HepG2 (cell line): ENCODE data around the gene PLIN3. TPM values are rescaled to one million over a fixed set of nuclear protein-coding genes. Genes with fewer than 3 reads are reported as not detected.

ENCODE experiments used
- DPF2 ChIP-seq: sonication (generic); formaldehyde crosslinking; IDR thresholded peaks from 2 replicates; pipeline ENCODE4 v1.4.0; 2020; ENCODE audit warnings: mild to moderate bottlenecking, low read depth, missing genetic modification reagents, borderline replicate concordance
- DRAP1 ChIP-seq: IDR thresholded peaks from 2 replicates; pipeline ENCODE4 v1.6.1; 2016; ENCODE audit warnings: missing genetic modification reagents, missing compliant biosample characterization
- GFI1 ChIP-seq: sonication (generic); formaldehyde crosslinking; IDR thresholded peaks from 2 replicates; pipeline ENCODE4 v1.5.0; 2020; ENCODE audit warnings: missing genetic modification reagents, mild to moderate bottlenecking, borderline replicate concordance
- GTF3A ChIP-seq: sonication (generic); formaldehyde crosslinking; conservative IDR thresholded peaks from 2 replicates; pipeline ENCODE4 v1.4.0; 2020; ENCODE audit warnings: mild to moderate bottlenecking, missing genetic modification reagents
- HES4 ChIP-seq: sonication (generic); formaldehyde crosslinking; IDR thresholded peaks from 2 replicates; pipeline ENCODE4 v1.9.0; 2021; ENCODE audit warnings: mild to moderate bottlenecking, missing genetic modification reagents, borderline replicate concordance
- HOXA3 ChIP-seq: sonication (generic); formaldehyde crosslinking; IDR thresholded peaks from 2 replicates; pipeline ENCODE4 v1.5.0; 2020; ENCODE audit warnings: missing genetic modification reagents
- KDM3A ChIP-seq: IDR thresholded peaks from 2 replicates; pipeline ENCODE4 v1.6.1; 2018; ENCODE audit warnings: low read depth, missing compliant biosample characterization
- MAFG ChIP-seq: sonication (generic); formaldehyde crosslinking; IDR thresholded peaks from 2 replicates; pipeline ENCODE4 v1.5.1; 2020; ENCODE audit warnings: mild to moderate bottlenecking, missing genetic modification reagents
- NFYB ChIP-seq: sonication (generic); formaldehyde crosslinking; IDR thresholded peaks from 2 replicates; pipeline ENCODE4 v1.4.0; 2020; ENCODE audit warnings: missing genetic modification reagents
- POLR2AphosphoS5 ChIP-seq: IDR thresholded peaks from 2 replicates; pipeline ENCODE4 v1.6.1; 2012; ENCODE audit warnings: low read depth, low read length
- POLR2G ChIP-seq: fragments of 200-400 bp; formaldehyde crosslinking; IDR thresholded peaks from 2 replicates; pipeline ENCODE4 v1.6.1; 2018; ENCODE audit warnings: mild to moderate bottlenecking, low read depth, low read length, moderate library complexity
- SIN3A ChIP-seq: IDR thresholded peaks from 2 replicates; pipeline ENCODE4 v1.6.1; 2011; ENCODE audit warnings: low read depth, mild to moderate bottlenecking, control low read depth, low read length, borderline replicate concordance
- TOPORS ChIP-seq: sonication (generic); formaldehyde crosslinking; IDR thresholded peaks from 2 replicates; pipeline ENCODE4 v1.8.0; 2023; ENCODE audit warnings: mild to moderate bottlenecking, missing genetic modification reagents
- ZFAT ChIP-seq: sonication (generic); formaldehyde crosslinking; conservative IDR thresholded peaks from 2 replicates; pipeline ENCODE4 v1.8.1; 2023; ENCODE audit warnings: missing genetic modification reagents, inconsistent platforms
- ZFX ChIP-seq: sonication (generic); formaldehyde crosslinking; IDR thresholded peaks from 2 replicates; pipeline ENCODE4 v1.4.0; 2020; ENCODE audit warnings: mild to moderate bottlenecking, low read depth, missing genetic modification reagents, moderate library complexity
- ZFY ChIP-seq: sonication (generic); formaldehyde crosslinking; IDR thresholded peaks from 2 replicates; pipeline ENCODE4 v1.4.0; 2020; ENCODE audit warnings: missing genetic modification reagents
- ZNF264 ChIP-seq: sonication (generic); formaldehyde crosslinking; IDR thresholded peaks from 2 replicates; pipeline ENCODE4 v1.4.0; 2020; ENCODE audit warnings: missing genetic modification reagents
- ZNF296 ChIP-seq: sonication (generic); formaldehyde crosslinking; conservative IDR thresholded peaks from 2 replicates; pipeline ENCODE4 v1.5.0; 2020; ENCODE audit warnings: mild to moderate bottlenecking, missing genetic modification reagents
- ZNF329 ChIP-seq: sonication (generic); formaldehyde crosslinking; IDR thresholded peaks from 2 replicates; pipeline ENCODE4 v1.9.0; 2021; ENCODE audit warnings: low read depth, mild to moderate bottlenecking, missing genetic modification reagents
- ZNF510 ChIP-seq: sonication (generic); formaldehyde crosslinking; IDR thresholded peaks from 2 replicates; pipeline ENCODE4 v1.4.0; 2020; ENCODE audit warnings: low read depth, mild to moderate bottlenecking, missing genetic modification reagents
- ZNF615 ChIP-seq: sonication (generic); formaldehyde crosslinking; IDR thresholded peaks from 2 replicates; pipeline ENCODE4 v1.5.0; 2020; ENCODE audit warnings: mild to moderate bottlenecking, missing genetic modification reagents, borderline replicate concordance
- ZNF773 ChIP-seq: sonication (generic); formaldehyde crosslinking; IDR thresholded peaks from 2 replicates; pipeline ENCODE4 v1.4.0; 2020; ENCODE audit warnings: missing genetic modification reagents, borderline replicate concordance
- ZSCAN20 ChIP-seq: sonication (generic); formaldehyde crosslinking; IDR thresholded peaks from 2 replicates; pipeline ENCODE4 v1.4.0; 2020; ENCODE audit warnings: missing genetic modification reagents, mild to moderate bottlenecking, borderline replicate concordance
- polyA plus RNA-seq, 8 experiments: library from polyadenylated mRNA; depleted of rRNA in 3 of 8; stranded (reverse) in 7 of 8; unstranded in 1 of 8; fragments of >200 nt; fragmentation: Illumina TruSeq in 4 of 8; extraction: Trizol in 4 of 8; gene quantifications; 2 replicates each; pipeline versions ENCODE4 v1.2.1 to v1.2.3, GENCODE V29; 2011 to 2016; ENCODE audit warnings: low read depth in 4 of 8, missing spikeins in 1 of 8, mixed read lengths in 1 of 8; ENCODE audit not compliant: insufficient read depth in 1 of 8
- total RNA-seq, 5 experiments: library from RNA; depleted of rRNA; stranded (reverse); fragments of >200 nt; fragmentation: Illumina TruSeq; extraction: Trizol; gene quantifications; 2 replicates each; pipeline ENCODE4 v1.2.3, GENCODE V29; 2016; ENCODE audit warnings: low read depth in 1 of 5
- TF ChIP-seq, protein P1 (sequence below): sonication (generic); formaldehyde crosslinking; conservative IDR thresholded peaks from 2 replicates; pipeline ENCODE4 v1.8.0; 2022; ENCODE audit warnings: mild to moderate bottlenecking, moderate library complexity, missing genetic modification reagents
- TF ChIP-seq, protein P2 (sequence below): sonication (generic); formaldehyde crosslinking; IDR thresholded peaks from 2 replicates; pipeline ENCODE4 v1.5.0; 2020; ENCODE audit warnings: missing genetic modification reagents
- TF ChIP-seq, protein P3 (sequence below): sonication (generic); formaldehyde crosslinking; IDR thresholded peaks from 2 replicates; pipeline ENCODE4 v1.8.0; 2022; ENCODE audit warnings: low read depth, missing genetic modification reagents

Gene PLIN3
- total and polyA plus RNA-seq, 2 of the 13 experiments (the other 11 are each of a cell fraction or from before 2014, with no cell fraction given), result 49.3 to 57.9 TPM

- TF ChIP-seq TOPORS, result 0 out of 2 replicates have a peak, but pooled peaks have one; percentile 47
- TF ChIP-seq, protein P1, sequence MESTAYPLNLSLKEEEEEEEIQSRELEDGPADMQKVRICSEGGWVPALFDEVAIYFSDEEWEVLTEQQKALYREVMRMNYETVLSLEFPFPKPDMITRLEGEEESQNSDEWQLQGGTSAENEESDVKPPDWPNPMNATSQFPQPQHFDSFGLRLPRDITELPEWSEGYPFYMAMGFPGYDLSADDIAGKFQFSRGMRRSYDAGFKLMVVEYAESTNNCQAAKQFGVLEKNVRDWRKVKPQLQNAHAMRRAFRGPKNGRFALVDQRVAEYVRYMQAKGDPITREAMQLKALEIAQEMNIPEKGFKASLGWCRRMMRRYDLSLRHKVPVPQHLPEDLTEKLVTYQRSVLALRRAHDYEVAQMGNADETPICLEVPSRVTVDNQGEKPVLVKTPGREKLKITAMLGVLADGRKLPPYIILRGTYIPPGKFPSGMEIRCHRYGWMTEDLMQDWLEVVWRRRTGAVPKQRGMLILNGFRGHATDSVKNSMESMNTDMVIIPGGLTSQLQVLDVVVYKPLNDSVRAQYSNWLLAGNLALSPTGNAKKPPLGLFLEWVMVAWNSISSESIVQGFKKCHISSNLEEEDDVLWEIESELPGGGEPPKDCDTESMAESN (CRISPR knock-in tag), result peak; percentile 57
- TF ChIP-seq GTF3A (CRISPR knock-in tag), result 0 out of 2 replicates have a peak, but pooled peaks have one; percentile 80
- TF ChIP-seq ZNF296 (CRISPR knock-in tag), result peak; percentile 66; the same call in 1 of the 2 replicates
- TF ChIP-seq NFYB (CRISPR knock-in tag), result peak; percentile 88
- peak; percentile 65; the same call in 1 of the 2 replicates for TF ChIP-seq DRAP1 (CRISPR knock-in tag)
- TF ChIP-seq ZFY, result peak; percentile 67
- TF ChIP-seq HES4 (CRISPR knock-in tag), result peak; percentile 34; the same call in 1 of the 2 replicates
- peak; percentile 23; the same call in 1 of the 2 replicates for TF ChIP-seq KDM3A (CRISPR knock-in tag)
- TF ChIP-seq POLR2AphosphoS5, result peak; percentile 50
- TF ChIP-seq, protein P2, sequence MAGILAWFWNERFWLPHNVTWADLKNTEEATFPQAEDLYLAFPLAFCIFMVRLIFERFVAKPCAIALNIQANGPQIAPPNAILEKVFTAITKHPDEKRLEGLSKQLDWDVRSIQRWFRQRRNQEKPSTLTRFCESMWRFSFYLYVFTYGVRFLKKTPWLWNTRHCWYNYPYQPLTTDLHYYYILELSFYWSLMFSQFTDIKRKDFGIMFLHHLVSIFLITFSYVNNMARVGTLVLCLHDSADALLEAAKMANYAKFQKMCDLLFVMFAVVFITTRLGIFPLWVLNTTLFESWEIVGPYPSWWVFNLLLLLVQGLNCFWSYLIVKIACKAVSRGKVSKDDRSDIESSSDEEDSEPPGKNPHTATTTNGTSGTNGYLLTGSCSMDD, result no peak
- TF ChIP-seq ZFX (CRISPR knock-in tag), result 0 out of 2 replicates have a peak, but pooled peaks have one; percentile 46
- TF ChIP-seq DPF2 (CRISPR knock-in tag), result no peak
- TF ChIP-seq ZNF615 (CRISPR knock-in tag), result no peak
- TF ChIP-seq, protein P3, sequence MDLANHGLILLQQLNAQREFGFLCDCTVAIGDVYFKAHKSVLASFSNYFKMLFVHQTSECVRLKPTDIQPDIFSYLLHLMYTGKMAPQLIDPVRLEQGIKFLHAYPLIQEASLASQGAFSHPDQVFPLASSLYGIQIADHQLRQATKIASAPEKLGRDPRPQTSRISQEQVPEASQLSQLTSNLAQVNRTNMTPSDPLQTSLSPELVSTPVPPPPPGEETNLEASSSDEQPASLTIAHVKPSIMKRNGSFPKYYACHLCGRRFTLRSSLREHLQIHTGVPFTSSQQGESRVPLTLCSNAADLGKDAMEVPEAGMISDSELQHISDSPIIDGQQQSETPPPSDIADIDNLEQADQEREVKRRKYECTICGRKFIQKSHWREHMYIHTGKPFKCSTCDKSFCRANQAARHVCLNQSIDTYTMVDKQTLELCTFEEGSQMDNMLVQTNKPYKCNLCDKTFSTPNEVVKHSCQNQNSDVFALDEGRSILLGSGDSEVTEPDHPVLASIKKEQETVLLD (CRISPR knock-in tag), result peak; percentile 13; the same call in 1 of the 2 replicates
- 0 out of 2 replicates have a peak, but pooled peaks have one; percentile 42 for TF ChIP-seq SIN3A
- no peak for TF ChIP-seq MAFG
- TF ChIP-seq ZSCAN20 (CRISPR knock-in tag), result peak; percentile 86; the same call in 1 of the 2 replicates
- TF ChIP-seq POLR2G, result peak; percentile 71
- peak; percentile 68; the same call in 1 of the 2 replicates for TF ChIP-seq ZNF510 (CRISPR knock-in tag)
- TF ChIP-seq HOXA3 (CRISPR knock-in tag), result no peak
- peak; percentile 59; the same call in 1 of the 2 replicates for TF ChIP-seq ZNF773 (CRISPR knock-in tag)
- 0 out of 2 replicates have a peak, but pooled peaks have one; percentile 27 for TF ChIP-seq ZNF264 (CRISPR knock-in tag)
- peak; percentile 76; the same call in 1 of the 2 replicates for TF ChIP-seq ZFAT (CRISPR knock-in tag)
- 0 out of 2 replicates have a peak, but pooled peaks have one; percentile 11 for TF ChIP-seq ZNF329
- TF ChIP-seq GFI1 (CRISPR knock-in tag), result peak; percentile 87
These were observed 41.9 kb upstream of the PLIN3 start, which contains the start of gene UHRF1 (continued) for GRCh38 chr19:4909156-4909896.
